ENCODE measurements around the gene FBLN2.

FBLN2 gene

DNA sequence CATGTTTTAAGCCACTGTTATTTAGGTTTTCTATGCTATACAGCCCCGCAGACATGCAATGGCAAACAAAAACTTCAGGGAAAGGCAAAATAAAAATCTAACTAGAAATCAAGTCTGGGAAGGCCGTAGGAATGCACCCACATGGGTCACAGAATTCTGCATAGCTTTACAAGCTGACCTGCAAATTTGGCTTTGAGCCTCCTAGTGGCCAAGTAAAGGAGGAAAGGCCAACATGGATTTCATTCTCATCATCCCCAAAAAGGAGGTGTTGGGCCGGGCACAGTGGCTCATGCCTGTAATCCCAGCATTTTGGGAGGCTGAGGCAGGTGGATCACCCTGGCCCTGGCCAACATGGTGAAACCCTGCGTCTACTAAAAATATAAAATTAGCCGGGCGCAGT is 124.3 kb downstream of the FBLN2 start:
- no peak overlapping the region for H3K4me3 Mint-ChIP-seq
- H3K27me3 Mint-ChIP-seq = peaks cover 14% of the 10 kb centered on the region
- ATAC-seq (ENCODE audit: low read depth) (no peak), DNase-seq (ENCODE audit: low spot score in 2 of 2) (no peak)
- H3K27ac Mint-ChIP-seq = no peak overlapping the region
- H3K9me3 Mint-ChIP-seq = no peaks in the 10 kb centered on the region
- peaks cover 3% of the 10 kb centered on the region for H3K4me1 Mint-ChIP-seq
- no peaks in the 10 kb centered on the region for H3K36me3 Mint-ChIP-seq

DNA sequence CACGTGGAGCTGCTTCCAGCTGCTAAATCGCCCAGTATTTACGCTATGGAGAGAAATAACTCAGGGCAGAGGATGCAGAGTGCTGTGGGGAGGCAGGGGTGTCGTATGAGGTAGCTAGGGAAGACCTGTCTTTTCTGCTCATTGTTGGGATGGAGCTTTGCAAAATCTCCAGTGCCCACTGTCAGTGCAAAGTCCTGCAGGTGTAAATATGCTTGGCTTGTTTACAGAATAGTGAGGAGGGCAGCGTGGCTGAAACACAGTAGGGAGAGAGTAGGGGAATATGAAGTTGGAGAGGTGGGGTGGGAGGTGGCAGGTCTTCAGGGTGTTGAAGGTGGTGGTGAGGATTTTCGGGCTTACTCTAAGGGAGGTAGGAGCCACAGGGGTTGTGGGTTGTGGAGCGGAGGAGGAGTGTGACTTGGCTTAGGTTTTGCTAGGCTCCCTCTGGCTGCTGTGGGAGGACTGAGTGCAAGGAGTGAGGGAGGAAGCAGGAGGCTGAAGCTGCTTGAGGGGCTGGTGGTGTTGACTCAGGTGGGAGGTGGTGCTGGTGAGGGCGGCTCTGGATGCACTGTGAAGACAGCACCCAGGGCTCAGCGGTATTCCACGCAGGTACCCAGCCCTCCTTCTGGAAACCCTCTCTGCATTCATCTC is 125.7 kb downstream of the FBLN2 start:
- H3K9me3 Mint-ChIP-seq = no peaks in the 10 kb centered on the region
- no peak for DNase-seq (ENCODE audit: low spot score in 2 of 2)
- no peak overlapping the region for H3K4me3 Mint-ChIP-seq
- ATAC-seq (ENCODE audit: low read depth) = no peak
- no peak overlapping the region for H3K27ac Mint-ChIP-seq
- no peaks in the 10 kb centered on the region for H3K36me3 Mint-ChIP-seq
- H3K27me3 Mint-ChIP-seq = peaks cover 9% of the 10 kb centered on the region
- H3K4me1 Mint-ChIP-seq = peaks cover 3% of the 10 kb centered on the region

DNA sequence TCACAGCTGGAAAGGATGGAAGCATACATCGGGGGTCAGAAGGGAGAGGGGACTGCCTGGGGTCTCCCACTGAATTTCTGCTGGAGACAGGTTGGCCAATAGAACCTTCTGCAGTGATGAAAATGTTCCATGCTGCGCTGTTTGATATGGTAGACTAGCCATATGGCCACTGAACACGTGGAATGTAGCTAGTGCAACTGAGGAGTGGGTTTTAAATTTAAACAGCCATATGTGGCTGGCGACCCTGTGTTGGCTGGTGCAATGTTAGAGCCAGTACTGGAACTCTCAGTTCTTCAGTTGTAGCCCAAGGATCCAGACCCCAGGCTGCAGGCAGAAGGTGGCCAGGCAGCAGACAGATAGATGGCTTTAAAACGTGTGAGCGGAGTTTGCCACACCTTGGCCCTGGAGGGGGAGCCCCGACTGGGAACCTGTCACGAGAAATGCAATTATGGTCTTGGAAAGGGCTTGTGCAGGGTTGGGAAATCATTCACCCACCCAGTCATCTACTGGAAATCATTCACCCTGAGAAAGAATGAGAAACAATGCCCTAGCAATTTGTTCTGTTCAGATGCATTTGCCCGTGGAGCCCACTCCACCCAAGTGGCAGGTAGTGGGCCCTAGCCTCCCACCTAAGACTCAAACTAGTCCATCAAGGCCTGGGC is 127.6 kb downstream of the FBLN2 start:
- H3K4me3 Mint-ChIP-seq = no peak overlapping the region
- DNase-seq (ENCODE audit: low spot score in 2 of 2) (no peak), ATAC-seq (ENCODE audit: low read depth) (no peak)
- no peaks in the 10 kb centered on the region for H3K36me3 Mint-ChIP-seq
- H3K4me1 Mint-ChIP-seq = peaks cover 3% of the 10 kb centered on the region
- no peaks in the 10 kb centered on the region for H3K9me3 Mint-ChIP-seq
- peaks cover 12% of the 10 kb centered on the region for H3K27me3 Mint-ChIP-seq
- no peak overlapping the region for H3K27ac Mint-ChIP-seq

DNA sequence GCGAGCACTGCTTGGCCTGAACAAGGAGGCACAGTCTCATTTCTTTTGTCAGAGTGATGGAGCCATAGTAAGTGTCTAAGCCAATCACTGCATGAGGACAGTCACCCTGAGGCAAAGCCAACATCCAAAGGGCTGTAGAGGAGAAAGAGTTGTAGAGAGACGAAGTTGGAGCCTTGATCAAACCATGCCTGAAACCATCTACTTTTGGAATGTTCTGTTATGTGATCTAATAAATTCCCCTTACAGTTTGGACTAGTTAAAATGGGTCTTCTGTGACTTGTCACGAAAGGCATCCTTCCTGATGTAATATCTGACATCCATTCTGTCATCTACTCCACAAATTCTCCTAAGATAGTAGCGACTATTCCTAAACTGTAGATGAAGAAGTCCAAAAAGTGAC is 128.3 kb downstream of the FBLN2 start:
- H3K9me3 Mint-ChIP-seq = no peaks in the 10 kb centered on the region
- no peak overlapping the region for H3K4me3 Mint-ChIP-seq
- no peak overlapping the region for H3K27ac Mint-ChIP-seq
- H3K27me3 Mint-ChIP-seq = peaks cover 14% of the 10 kb centered on the region
- no peaks in the 10 kb centered on the region for H3K36me3 Mint-ChIP-seq
- peaks cover 3% of the 10 kb centered on the region for H3K4me1 Mint-ChIP-seq
- DNase-seq (ENCODE audit: low spot score in 2 of 2) (no peak), ATAC-seq (ENCODE audit: low read depth) (no peak)

DNA sequence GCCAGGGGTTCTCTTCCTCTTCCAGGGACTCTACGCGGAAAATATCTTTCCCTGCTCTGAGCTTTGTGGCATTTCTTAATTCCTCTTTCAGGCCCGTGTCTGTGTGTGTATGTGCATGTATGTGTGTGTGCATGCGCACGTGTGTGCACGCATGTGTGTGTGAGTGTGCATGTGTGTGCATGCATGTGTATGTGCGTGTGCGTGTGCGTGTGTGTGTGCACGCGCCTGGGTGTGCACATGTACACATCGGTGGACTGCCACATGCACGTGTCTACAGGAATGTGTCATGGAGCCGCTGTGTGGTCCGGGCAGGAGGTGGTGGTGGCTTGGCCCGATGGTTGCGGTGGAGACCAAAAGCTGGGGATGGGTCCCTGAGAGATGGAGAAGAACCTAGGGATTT is 133.0 kb downstream of the FBLN2 start:
- H3K4me1 Mint-ChIP-seq = peaks cover 2% of the 10 kb centered on the region

DNA sequence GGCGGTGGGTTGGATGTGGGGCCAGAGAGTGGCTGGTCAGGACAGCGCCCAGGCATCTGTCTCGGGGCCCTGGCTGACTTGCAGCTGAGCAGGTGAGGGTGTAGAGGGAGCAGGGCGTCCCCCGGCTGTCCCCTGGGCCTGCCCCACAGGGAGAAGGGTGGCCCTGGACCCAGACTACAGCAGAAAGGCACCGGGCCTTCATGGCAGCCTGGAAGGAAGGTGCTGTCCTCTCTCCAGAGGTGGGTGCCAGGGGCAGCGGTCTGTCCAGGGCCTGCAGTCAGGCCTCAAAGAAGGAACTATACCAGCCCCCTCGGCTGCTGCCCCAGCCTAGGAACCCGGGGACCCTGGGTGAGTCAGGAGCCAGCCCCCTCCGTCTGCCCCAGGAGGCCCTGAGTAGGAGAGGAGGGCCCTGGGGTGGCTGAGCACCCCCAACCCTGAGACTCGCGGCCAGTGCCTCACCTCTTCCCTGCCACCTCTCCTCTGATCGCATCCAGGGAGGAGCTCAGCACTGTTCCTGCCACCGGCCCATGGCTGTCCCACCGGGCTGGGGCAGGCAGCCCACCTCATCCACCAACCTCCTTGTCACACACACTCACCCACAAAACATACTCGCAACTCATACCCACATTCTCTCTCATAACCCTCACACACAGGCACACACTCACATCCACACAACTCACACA is 133.5 kb downstream of the FBLN2 start:
- H3K9me3 Mint-ChIP-seq = peaks cover 7% of the 10 kb centered on the region
- no peak overlapping the region for H3K27ac Mint-ChIP-seq
- peaks cover 4% of the 10 kb centered on the region for H3K36me3 Mint-ChIP-seq
- H3K4me1 Mint-ChIP-seq = peaks cover 2% of the 10 kb centered on the region
- ATAC-seq (ENCODE audit: low read depth) (no peak), DNase-seq (ENCODE audit: low spot score in 2 of 2) (no peak)
- H3K27me3 Mint-ChIP-seq = peaks cover 24% of the 10 kb centered on the region
- no peak overlapping the region for H3K4me3 Mint-ChIP-seq

More for the DNA sequence above, 133.0 kb downstream of the FBLN2 start:
- ATAC-seq (ENCODE audit: low read depth) (no peak), DNase-seq (ENCODE audit: low spot score in 2 of 2) (no peak)
- Mint-ChIP-seq H3K27ac (no peak overlapping the region), H3K4me3 (no peak overlapping the region), H3K9me3 (peaks cover 7% of the 10 kb centered on the region), H3K27me3 (peaks cover 28% of the 10 kb centered on the region), H3K36me3 (peaks cover 4% of the 10 kb centered on the region)

DNA sequence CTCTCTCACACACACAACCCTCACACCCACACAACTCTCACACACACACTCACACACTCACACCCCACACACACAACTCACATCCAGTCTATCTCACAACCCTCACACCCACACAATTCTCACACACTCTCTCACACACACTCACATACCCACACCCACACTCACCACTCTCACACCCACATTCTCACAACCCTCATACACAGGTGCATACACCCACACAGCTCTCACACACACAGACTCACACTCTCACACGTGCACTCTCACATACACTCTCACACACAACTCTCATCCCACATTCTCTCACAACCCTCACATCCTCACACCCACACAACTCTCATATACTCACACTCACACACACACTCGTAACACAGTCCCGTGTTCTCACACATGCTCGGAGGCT is 134.4 kb downstream of the FBLN2 start:
- peaks cover 24% of the 10 kb centered on the region for H3K27me3 Mint-ChIP-seq

DNA sequence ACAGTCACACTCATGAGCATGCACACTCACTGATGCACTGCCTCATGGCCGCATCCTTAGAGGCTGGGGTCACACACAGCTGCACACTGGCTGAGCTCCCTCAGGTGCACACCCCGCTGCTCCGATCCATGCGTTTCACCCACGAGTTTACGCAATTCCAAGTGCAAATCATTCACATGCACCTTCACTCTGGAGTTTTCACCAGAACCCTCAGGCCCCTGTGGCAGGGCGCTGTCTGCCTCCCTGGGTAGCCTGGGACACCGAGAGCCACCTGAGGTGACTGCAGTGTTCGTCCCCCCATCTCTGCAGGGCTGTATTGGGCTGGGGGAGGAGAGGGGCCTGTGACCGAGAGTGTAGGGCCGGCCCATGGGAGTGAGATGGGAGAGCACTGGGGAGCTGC is 134.8 kb downstream of the FBLN2 start:
- peaks cover 26% of the 10 kb centered on the region for H3K27me3 Mint-ChIP-seq
- peaks cover 4% of the 10 kb centered on the region for H3K36me3 Mint-ChIP-seq
- H3K9me3 Mint-ChIP-seq = peaks cover 7% of the 10 kb centered on the region
- H3K4me3 Mint-ChIP-seq = no peak overlapping the region
- no peak for DNase-seq (ENCODE audit: low spot score in 2 of 2)
- no peak overlapping the region for H3K27ac Mint-ChIP-seq
- no peak for ATAC-seq (ENCODE audit: low read depth)
- H3K4me1 Mint-ChIP-seq = peaks cover 2% of the 10 kb centered on the region

More for the DNA sequence above, 134.4 kb downstream of the FBLN2 start:
- no peak overlapping the region for H3K4me3 Mint-ChIP-seq
- ATAC-seq (ENCODE audit: low read depth) (no peak), DNase-seq (ENCODE audit: low spot score in 2 of 2) (no peak)
- H3K36me3 Mint-ChIP-seq = peaks cover 4% of the 10 kb centered on the region
- H3K27ac Mint-ChIP-seq = no peak overlapping the region
- peaks cover 2% of the 10 kb centered on the region for H3K4me1 Mint-ChIP-seq
- H3K9me3 Mint-ChIP-seq = peaks cover 7% of the 10 kb centered on the region

DNA sequence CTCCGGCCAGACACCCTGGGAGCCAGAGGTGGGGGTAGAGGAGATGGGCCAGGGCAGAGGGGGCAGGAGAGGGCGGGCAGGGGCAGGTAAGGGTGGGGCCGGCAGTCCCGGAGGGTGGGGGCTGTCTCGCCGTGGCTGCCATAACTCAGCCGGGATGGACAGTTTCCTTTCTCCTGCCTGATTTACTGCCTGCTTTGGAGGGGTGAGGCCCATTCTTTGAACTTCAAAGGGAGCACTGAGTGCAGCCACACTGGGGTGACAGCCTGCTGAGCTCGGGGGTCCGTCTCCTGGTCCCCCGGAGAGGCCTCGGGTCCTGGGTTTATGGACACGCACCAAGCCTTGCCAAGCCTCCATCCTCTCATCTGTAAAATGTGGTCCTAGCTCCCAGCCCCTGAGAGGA is 135.4 kb downstream of the FBLN2 start:
- H3K4me3 Mint-ChIP-seq = no peak overlapping the region
- H3K4me1 Mint-ChIP-seq = peaks cover 2% of the 10 kb centered on the region
- peaks cover 7% of the 10 kb centered on the region for H3K9me3 Mint-ChIP-seq
- peaks cover 26% of the 10 kb centered on the region for H3K27me3 Mint-ChIP-seq
- H3K27ac Mint-ChIP-seq = no peak overlapping the region
- no peak for DNase-seq (ENCODE audit: low spot score in 2 of 2)
- no peak for ATAC-seq (ENCODE audit: low read depth)
- H3K36me3 Mint-ChIP-seq = peaks cover 4% of the 10 kb centered on the region

DNA sequence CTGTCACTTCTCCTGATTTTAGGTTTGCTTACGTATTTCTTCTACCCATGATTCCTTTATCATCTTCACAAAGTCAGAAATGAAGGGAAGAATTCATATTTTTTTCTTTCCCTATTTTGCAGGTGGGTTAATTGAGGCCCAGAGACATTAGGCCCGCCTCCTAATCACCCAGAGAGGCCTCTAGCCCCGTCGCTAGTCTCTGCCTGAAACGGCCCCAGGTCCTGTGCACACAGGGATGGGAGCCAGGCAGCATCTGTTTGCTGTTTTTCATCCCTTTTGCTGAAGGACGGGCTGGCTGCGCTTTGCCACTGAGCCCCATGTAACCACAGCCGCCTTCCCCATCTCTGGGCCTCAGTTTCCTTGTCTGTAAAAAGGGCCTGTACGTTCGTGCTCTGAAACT is 135.9 kb downstream of the FBLN2 start:
- Mint-ChIP-seq H3K27ac (no peak overlapping the region), H3K4me1 (peaks cover 2% of the 10 kb centered on the region), H3K4me3 (no peak overlapping the region), H3K9me3 (peaks cover 7% of the 10 kb centered on the region), H3K27me3 (peaks cover 26% of the 10 kb centered on the region), H3K36me3 (peaks cover 4% of the 10 kb centered on the region)
- DNase-seq (ENCODE audit: low spot score in 2 of 2) (no peak), ATAC-seq (ENCODE audit: low read depth) (no peak)

DNA sequence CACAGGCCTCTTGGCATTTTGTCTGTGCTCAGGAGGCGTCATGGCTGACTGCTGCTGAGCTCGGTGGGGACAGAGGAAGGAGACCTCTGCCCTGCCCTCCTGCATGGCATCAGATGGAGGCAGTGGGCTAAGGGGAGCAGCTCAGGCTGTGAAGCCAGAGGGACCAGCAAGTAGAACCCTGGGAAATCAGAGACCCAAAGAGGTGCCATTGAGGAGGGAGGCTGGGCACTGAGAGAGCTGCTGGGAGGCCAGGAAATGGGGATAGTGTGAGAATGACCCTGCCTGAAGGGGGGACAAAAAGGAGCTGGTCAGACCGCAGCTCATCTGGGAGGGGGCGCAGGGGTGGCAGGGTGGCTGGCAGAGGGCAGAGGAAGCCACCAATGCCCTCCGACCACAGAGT is 136.8 kb downstream of the FBLN2 start:
- H3K27me3 Mint-ChIP-seq = peaks cover 23% of the 10 kb centered on the region
- peaks cover 7% of the 10 kb centered on the region for H3K9me3 Mint-ChIP-seq
- DNase-seq (ENCODE audit: low spot score in 2 of 2) = no peak
- peaks cover 2% of the 10 kb centered on the region for H3K4me1 Mint-ChIP-seq
- H3K36me3 Mint-ChIP-seq = peaks cover 4% of the 10 kb centered on the region
- no peak for ATAC-seq (ENCODE audit: low read depth)
- no peak overlapping the region for H3K27ac Mint-ChIP-seq
- no peak overlapping the region for H3K4me3 Mint-ChIP-seq

DNA sequence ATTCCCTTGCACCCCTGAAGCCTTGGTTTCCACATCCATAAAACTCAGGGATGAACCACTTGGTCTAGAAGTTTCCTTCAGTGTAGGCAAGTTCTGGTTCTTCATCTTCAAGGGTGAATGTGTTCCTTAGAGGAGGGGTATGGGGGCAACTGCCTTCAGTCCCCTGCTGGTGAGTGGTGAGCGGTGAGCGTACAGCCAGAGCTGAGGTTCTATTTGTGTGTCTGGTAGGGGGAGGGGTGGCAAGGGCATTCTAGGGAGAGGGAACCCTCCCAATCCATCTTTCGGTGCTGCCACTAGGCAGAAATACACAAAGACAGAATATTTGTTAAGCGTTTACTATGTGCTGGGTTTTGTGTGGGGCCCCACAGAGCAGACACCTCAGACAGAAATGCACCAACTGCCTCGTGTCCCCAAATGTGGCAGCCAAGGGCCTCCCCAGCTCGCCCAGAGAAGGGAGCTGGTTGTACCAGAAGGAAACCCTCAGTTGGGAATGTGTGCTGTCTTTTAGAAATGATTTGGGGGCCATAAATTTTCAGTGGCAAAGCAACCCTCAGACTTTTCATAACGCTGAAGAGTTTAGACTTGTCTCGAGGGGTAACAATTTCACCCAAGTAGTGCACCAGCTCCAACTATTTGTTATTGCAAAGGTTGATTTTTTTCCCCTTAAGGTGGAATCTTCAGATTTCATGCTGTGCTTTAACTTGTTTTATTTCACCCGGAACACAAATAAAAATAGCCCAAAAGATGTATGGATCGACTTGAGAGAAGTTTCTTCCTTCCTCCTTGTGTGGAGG is 137.6 kb downstream of the FBLN2 start:
- no peak for ATAC-seq (ENCODE audit: low read depth)
- H3K9me3 Mint-ChIP-seq = peaks cover 7% of the 10 kb centered on the region
- H3K27ac Mint-ChIP-seq = no peak overlapping the region
- H3K36me3 Mint-ChIP-seq = peaks cover 4% of the 10 kb centered on the region
- H3K4me3 Mint-ChIP-seq = no peak overlapping the region
- peaks cover 25% of the 10 kb centered on the region for H3K27me3 Mint-ChIP-seq
- H3K4me1 Mint-ChIP-seq = peaks cover 2% of the 10 kb centered on the region
- DNase-seq (ENCODE audit: low spot score in 2 of 2) = no peak

DNA sequence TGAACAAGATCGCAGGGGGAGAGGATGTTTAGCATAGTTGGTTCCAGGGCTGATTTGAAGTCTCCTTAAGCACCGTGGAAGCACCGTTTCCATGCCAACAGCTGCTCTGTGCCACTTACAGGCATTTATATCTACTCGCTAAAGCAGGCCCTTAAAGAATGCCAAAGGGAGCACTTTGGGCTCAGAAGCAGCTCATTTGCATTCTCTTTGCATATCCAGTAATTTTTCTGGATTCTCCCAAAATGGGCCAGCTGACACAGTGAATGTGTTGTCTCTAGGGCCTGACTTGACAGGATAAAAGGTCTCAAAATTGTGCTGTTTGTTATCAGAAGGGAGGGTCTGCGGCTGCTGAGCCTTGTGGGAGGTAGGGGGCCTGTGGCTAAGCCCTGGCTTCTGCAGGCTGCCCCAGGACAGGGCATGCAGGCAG is 138.6 kb downstream of the FBLN2 start:
- no peak for DNase-seq (ENCODE audit: low spot score in 2 of 2)
- H3K4me3 Mint-ChIP-seq = no peak overlapping the region
- H3K27me3 Mint-ChIP-seq = peaks cover 27% of the 10 kb centered on the region
- no peak overlapping the region for H3K27ac Mint-ChIP-seq
- no peak for ATAC-seq (ENCODE audit: low read depth)
- H3K36me3 Mint-ChIP-seq = peaks cover 4% of the 10 kb centered on the region
- H3K9me3 Mint-ChIP-seq = peaks cover 9% of the 10 kb centered on the region
- peaks cover 2% of the 10 kb centered on the region for H3K4me1 Mint-ChIP-seq
